Tongue (tissue), 2 donors: Measurements from ENCODE around the gene OR4N5. TPM values are rescaled to one million over a fixed set of nuclear protein-coding genes. Genes with fewer than 3 reads are reported as not detected.
"Not testable (repeated sequence)": the region's sequence is repeated elsewhere in the genome, so short reads cannot be mapped to it uniquely, and the experiment has no call there.

ENCODE experiments used
- DNase-seq: peaks from one replicate; pipeline ENCODE4 v3.0.0-alpha.2; 2015
- total RNA-seq: library from RNA; depleted of rRNA; stranded (reverse); fragments of >200 nt; gene quantifications from one replicate; pipeline ENCODE4 v1.2.3, GENCODE V29; 2014

The OR4N5 gene
- not detected for total RNA-seq

GRCh38 chr14:20138520-20138919 is at the start of gene OR4N5:
OR4N5 (plus strand) TSS chr14:20138820; CDS start chr14:20143736, 4,916 bp downstream.
- no peak for DNase-seq

DNA sequence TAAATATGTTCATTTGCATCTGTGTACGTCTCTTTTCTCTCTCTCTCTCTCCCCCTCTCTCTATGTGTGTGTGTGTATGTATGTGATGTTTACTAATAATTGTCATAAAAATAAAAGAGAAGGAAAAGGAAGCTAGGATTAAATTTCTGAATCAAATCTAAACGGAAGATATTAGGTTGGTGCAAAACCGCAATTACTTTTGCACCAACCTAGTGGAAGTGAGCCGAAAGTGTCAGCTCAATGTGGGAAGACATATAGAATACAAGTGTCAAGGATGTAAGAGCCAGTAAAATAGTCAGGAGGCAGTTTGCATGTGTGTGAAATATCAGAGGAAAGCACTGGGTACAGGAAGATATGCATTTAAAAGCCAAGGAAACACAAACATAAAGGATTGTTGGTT is 46.6 kb upstream of the OR4N5 start:
- DNase-seq, result no peak

- DNase-seq, result no peak
Measured at GRCh38 chr14:20093442-20093841, 45.2 kb upstream of the OR4N5 start.

DNA sequence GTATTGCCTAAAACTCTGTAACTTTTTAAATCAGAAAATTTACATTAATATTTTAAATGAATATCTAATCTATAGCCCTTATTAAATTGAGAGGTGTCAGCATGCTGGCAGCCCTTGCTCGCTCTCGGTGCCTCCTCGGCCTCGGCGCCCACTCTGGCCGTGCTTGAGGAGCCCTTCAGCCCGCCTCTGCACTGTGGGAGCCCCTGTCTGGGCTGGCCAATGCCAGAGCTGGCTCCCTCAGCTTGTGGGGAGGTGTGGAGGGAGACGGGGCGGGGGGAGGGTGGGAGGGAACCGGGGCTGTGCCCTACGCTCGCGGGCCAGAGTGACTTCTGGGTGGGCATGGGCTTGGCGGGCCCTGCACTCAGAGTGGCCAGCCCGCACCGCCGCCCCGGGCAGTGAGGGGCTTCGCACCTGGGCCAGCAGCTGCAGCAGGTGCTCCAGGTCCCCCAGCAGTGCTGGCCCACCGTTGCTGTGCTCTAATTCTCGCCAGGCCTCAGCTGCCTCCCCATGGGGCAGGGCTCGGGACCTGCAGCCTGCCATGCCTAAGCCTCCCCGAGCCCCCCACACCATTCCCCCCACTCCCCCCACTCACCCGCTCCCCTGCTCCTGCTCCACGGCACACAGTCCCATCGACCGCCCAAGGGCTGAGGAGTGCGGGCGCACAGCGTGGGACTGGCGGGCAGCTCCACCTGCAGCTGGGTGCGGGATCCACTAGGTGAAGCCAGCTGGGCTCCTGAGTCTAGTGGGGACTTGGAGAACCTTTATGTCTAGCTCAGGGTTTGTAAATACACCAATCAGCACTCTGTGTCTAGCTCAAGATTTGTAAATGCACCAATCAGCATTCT is 39.5 kb upstream of the OR4N5 start:
- DNase-seq, result not testable (repeated sequence)

DNA sequence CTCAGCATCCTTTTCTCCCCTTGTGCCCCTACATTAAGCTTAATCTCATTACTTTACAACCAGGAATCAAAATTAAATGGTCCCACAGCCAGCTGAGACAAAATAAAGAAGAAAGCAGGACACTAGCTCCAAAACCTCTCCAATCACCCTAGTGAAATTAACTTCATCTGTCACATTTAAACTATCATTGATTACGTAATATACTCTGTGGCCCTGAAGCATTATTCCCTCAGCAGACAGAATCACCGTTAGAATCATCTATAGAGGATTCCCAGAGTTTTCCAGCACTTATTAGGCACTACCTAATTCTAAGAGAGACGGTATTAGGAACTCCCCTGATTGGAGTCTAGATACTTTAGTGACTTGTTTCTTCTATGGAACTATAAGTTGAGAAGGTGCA is 28.2 kb upstream of the OR4N5 start, which contains the start of gene OR4K17:
Gene OR4K17 (plus strand): TSS at position 302 of the 400 bp plus-strand sequence. CDS start 6,761 bp downstream, outside the sequence.
- DNase-seq, result no peak

DNA sequence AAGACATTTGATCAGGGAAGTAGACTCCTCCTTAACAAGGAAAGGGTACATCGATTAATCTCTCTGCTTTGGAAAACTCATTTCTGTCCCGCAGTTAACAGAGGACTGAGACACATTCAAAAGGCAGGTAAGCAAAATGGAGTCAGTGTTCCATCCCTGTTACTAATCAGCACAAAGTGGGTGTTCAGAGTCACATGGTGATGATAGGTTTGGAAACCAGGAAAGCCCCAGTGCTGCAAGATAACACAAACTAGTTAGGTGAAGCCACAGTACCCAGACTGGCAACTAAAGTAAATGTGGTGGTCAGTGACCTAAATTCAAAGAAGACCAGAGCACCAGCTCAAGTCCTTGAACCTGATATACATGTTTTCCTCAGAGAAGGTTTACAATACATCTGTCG is 26.3 kb upstream of the OR4N5 start:
- DNase-seq, result no peak

DNA sequence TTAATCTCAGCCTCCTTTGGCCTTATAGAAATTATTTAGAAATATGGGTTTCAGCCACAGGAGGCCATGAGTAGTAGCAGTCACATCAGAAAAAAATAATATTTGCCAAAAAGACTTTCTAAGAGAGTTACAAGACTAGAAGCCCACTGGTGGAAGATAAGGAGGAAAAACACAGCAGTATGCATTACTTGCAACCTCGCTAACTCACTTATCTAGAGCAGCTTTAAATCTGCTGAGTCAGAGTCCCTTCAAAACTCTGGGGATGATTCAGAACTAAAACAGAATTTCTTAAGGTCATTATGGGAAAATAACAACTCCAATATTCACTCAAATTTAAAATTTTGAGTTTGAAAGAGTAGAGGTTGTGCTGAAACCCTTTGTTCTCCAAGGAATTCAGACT is 21.9 kb upstream of the OR4N5 start:
- no peak for DNase-seq

DNA sequence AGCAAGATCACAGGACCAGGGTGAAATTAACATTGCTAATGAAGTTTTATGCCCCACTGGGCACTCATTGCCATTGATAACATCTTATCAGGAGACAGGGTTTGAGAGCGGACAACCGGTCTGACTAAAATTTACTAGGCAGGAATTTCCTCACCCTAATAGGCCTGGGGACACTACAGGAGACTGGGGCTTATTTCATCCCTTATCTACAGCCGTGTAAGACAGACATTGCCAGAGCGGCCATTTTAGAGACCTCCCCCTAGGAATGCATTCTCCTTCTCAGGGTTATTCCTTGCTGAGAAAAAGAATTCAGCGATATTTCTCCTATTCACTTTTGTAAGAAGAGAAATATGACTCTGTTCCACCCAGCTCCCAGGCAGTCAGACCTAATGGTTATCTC is 19.8 kb upstream of the OR4N5 start:
- DNase-seq, result no peak

DNA sequence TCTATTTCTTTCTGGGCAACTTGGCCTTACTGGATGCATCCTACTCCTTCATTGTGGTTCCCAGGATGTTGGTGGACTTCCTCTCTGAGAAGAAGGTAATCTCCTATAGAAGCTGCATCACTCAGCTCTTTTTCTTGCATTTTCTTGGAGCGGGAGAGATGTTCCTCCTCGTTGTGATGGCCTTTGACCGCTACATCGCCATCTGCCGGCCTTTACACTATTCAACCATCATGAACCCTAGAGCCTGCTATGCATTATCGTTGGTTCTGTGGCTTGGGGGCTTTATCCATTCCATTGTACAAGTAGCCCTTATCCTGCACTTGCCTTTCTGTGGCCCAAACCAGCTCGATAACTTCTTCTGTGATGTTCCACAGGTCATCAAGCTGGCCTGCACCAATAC is 5.3 kb downstream of the OR4N5 start:
- DNase-seq, result no peak

DNA sequence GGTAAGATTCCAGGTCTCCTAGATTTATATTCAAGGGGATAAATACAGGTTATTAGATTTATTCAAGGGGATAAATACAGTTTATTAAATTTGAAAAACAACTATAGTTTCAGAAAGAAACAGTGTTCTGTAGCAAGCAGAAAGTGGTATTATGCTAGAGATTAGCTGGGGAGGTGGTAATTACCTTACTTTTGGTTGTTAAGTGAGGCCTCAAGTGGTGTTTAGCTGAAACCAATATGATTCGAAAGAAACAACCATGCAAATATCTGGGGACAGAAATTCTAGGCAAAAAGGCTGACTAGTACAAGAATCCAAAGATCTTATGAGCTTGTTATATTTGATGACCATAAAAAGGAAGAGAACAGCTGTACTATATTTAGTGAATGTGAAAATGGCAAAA is 6.2 kb downstream of the OR4N5 start:
- DNase-seq, result no peak

GRCh38 chr14:20164462-20164861 is 25.8 kb downstream of the OR4N5 start:
- no peak for DNase-seq

DNA sequence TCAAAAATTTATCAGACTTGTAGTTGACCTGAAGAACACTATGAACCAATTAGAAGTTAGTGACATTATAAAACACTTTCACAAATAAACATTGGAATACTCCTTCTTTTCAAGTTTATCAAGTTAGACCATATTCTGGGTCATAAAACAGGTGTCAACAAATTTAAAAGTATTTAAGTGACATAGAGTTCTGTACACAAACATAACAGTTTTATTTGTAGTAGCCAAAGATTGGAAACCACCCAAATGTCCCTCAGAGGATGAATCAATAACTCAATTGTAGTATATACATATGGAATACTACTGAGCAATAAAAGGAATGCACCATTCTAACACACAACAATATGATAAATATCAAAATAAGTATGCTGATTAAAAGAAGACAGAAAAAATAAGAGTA is 28.5 kb downstream of the OR4N5 start:
- DNase-seq, result no peak

DNA sequence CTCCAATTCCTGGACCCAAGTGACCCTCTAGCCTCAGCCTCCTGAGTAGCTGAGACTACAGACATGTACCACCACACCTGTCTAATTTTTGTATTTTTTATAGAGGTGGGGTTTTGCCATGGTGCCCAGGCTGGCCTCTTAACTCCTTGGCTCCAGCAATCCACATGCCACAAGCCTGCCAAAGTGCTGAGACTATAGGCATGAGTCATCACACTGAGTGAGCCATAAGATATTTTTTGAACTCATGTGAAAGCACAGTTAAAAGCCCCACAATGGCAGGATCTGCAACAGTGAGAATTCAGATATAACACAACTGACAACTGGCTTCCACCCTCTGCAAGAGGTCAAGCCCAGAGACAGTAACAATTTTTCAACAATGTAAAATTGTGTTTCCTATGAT is 31.2 kb downstream of the OR4N5 start:
- DNase-seq, result not testable (repeated sequence)

DNA sequence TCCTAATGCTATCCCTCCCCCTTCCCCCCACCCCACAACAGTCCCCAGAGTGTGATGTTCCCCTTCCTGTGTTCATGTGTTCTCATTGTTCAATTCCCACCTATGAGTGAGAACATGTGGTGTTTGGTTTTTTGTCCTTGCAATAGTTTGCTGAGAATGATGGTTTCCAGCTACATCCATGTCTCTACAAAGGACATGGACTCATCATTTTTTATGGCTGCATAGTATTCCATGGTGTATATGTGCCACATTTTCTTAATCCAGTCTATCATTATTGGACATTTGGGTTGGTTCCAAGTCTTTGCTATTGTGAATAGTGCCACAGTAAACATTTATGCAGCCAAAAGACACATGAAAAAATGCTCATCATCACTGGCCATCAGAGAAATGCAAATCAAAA is 35.6 kb downstream of the OR4N5 start:
- not testable (repeated sequence) for DNase-seq

- DNase-seq, result no peak
Measured at GRCh38 chr14:20176330-20176729, 37.7 kb downstream of the OR4N5 start.

GRCh38 chr14:20177433-20177974 is 38.9 kb downstream of the OR4N5 start:
- DNase-seq, result no peak

DNA sequence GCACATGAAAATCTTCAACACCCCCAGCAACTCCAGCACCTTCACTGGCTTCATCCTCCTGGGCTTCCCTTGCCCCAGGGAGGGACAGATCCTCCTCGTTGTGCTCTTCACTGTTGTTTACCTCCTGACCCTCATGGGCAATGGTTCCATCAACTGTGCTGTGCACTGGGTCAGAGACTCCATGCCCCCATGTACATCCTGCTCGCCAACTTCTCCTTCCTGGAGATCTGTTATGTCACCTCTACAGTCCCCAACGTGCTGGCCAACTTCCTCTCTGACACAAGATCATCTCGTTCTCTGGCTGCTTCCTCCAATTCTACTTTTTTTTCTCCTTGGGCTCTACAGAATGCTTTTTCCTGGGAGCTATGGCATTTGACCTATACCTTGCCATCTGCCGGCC is 40.6 kb downstream of the OR4N5 start:
- no peak for DNase-seq

DNA sequence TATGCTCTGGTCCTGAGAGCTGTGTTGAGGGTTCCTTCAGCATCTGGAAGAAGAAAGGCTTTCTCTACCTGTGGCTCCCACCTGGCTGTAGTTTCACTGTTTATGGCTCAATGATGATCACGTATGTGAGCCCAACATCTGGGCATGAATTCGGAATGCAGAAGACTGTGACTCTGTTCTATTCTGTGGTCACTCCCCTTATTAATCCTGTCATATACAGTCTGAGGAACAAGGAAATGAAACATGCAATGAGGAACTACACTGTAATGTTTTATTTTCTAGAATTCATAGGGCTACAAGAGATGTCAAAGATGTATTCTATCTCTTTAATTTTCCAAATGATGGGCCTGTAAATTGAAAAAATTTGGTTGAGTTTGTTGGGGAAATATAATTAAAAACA is 41.3 kb downstream of the OR4N5 start:
- DNase-seq, result no peak

DNA sequence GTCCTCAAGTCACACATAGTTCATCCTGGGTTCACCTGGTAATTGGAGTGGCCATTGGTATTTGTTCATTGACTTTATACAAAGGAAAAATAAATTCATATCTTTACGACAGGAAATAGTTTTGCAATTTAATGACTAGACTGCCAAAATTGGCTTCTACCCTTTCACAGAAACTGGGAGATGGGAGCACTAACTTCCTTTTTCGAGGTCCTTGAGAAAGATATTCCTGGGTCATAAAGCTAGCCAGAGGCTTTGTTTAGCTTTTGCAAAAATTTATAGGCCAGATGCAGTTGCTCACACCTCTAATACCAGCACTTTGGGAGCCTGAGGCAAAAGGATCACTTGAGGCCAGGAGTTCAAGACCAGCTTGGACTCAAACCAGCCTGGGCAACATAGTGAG is 41.9 kb downstream of the OR4N5 start:
- DNase-seq, result no peak

DNA sequence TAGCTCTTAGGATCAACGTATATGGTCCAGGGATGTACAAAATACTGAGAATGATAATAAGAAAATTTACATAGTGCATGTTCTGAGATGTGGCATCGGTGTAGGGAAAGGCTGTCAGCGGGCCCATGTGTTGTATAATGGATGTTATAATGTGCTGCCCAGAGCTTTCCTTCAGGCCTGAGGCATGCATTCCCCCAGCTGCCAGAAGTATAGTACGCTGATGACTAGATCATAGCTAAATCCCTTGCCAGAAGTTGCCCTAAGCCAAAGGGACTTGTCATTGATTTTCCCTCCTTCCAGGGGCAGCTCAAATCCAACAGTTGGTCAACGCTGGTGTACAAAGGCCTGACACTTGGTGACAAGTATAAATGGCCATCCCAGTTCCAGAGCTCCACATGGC is 45.6 kb downstream of the OR4N5 start:
- DNase-seq, result no peak

- DNase-seq, result no peak
Measured at GRCh38 chr14:20190596-20190995, 52.0 kb downstream of the OR4N5 start, which contains the start of gene OR11G2. OR11G2 (plus strand) TSS chr14:20190896; CDS start chr14:20197438, 6,542 bp downstream.

DNA sequence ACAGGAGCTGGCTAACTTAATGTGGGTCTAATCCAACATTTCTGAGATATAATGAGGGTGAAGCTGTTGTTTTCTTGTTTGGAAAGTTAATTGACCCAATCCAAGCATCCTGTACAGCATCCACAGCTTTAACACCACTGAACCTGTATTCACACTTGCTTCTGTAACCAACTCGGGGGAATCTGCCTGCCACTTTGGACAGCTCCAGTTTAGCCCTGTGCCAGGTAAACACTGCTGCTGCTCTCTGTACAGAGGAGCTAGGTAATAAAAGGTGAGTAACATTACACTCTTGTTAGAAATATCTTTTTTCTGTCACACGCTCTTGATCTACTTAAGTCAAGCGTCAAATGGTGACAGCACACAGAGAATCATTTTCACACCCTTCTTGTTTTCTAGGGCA is 52.8 kb downstream of the OR4N5 start:
- no peak for DNase-seq

DNA sequence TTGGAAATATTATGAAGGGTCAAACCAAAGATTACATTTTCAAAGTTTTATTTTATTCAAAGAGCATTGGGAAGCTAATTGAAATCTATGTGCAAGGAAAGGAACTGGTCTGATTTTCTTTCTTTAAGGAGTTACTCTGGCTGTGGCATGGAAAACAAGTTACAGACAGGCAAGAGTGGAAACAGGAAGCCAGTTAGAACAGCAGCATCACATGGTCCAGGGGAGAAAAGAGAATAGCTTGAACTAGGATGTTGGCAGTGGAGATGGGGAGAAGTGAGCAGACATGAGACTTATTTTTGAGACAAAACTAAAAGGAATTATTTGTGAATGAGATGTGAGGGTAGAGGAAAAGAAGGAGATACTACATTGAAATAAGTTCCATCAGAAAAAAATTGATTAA is 55.5 kb downstream of the OR4N5 start:
- DNase-seq, result no peak
